MM.1S (cell line): ENCODE data around the gene THAP12.

ENCODE experiments used
- EZH2 ChIP-seq: fragments of 300-600 bp; sonication (generic); optimal IDR thresholded peaks from 2 replicates; pipeline ENCODE3; 2017; ENCODE audit warnings: low read depth, mild to moderate bottlenecking, antibody characterized with exemption, low read length, mixed read lengths
- TF ChIP-seq, protein P1 (sequence below): fragments of 300-600 bp; sonication (generic); IDR thresholded peaks from 2 replicates; pipeline ENCODE4 v1.5.1; 2016; ENCODE audit warnings: antibody characterized with exemption, low read length, mixed read lengths

DNA sequence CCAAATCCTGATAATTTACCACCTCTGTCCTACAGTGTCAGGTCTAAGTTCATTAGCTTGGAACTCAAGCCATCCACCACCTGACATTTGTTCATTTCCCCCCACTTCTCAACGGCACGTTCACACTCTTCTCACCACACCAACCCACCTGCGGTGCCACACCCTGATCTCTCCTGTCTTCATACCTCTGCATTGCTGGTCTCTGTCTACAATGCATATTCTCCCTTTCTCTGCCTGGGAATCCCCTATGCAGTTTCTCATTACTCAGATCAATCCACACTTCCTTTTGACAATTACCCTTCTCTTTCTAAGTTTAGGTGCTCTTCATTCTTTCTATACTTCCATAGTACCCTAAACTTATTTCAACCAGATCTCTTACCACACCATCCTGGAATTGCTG, 43.4 kb upstream of the THAP12 start:
- TF ChIP-seq, protein P1, sequence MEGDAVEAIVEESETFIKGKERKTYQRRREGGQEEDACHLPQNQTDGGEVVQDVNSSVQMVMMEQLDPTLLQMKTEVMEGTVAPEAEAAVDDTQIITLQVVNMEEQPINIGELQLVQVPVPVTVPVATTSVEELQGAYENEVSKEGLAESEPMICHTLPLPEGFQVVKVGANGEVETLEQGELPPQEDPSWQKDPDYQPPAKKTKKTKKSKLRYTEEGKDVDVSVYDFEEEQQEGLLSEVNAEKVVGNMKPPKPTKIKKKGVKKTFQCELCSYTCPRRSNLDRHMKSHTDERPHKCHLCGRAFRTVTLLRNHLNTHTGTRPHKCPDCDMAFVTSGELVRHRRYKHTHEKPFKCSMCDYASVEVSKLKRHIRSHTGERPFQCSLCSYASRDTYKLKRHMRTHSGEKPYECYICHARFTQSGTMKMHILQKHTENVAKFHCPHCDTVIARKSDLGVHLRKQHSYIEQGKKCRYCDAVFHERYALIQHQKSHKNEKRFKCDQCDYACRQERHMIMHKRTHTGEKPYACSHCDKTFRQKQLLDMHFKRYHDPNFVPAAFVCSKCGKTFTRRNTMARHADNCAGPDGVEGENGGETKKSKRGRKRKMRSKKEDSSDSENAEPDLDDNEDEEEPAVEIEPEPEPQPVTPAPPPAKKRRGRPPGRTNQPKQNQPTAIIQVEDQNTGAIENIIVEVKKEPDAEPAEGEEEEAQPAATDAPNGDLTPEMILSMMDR, result no peak
- no peak for TF ChIP-seq EZH2
